Liver (tissue), 9 donors: Measurements from ENCODE around the gene TMEM214. TPM values are rescaled to one million over a fixed set of nuclear protein-coding genes. Genes with fewer than 3 reads are reported as not detected.

Experiments used
- DNase-seq: peaks from one replicate; pipeline ENCODE4 v3.0.0-alpha.2; 2017; ENCODE audit warnings: low spot score
- H3K27ac ChIP-seq, 2 donors: one replicate each; pipeline ENCODE4 v1.7.0; 2013; ENCODE audit warnings: inconsistent platforms in 2 of 2, low read length in 2 of 2, control low read depth in 1 of 2, low read depth in 1 of 2, mild to moderate bottlenecking in 1 of 2
- H3K27me3 ChIP-seq, 4 donors: one replicate each; pipeline versions ENCODE4 v1.6.1 to v1.7.0; 2013; ENCODE audit warnings: low read length in 3 of 4, inconsistent platforms in 1 of 4, mild to moderate bottlenecking in 1 of 4, moderate library complexity in 1 of 4; ENCODE audit not compliant: control insufficient read depth in 4 of 4, insufficient read depth in 4 of 4
- H3K36me3 ChIP-seq, 4 donors: one replicate each; pipeline versions ENCODE4 v1.6.1 to v1.7.0; 2013; ENCODE audit warnings: low read length in 3 of 4, mild to moderate bottlenecking in 3 of 4, low read depth in 1 of 4, moderate library complexity in 1 of 4; ENCODE audit not compliant: control insufficient read depth in 4 of 4, insufficient read depth in 3 of 4
- H3K4me1 ChIP-seq, 4 donors: one replicate each; pipeline versions ENCODE4 v1.6.1 to v1.7.0; 2013; ENCODE audit warnings: low read length in 3 of 4, mild to moderate bottlenecking in 3 of 4, moderate library complexity in 1 of 4; ENCODE audit not compliant: control insufficient read depth in 4 of 4, insufficient read depth in 4 of 4
- H3K4me3 ChIP-seq, 3 donors: one replicate each; pipeline versions ENCODE4 v1.6.1 to v1.7.0; 2013; ENCODE audit warnings: low read length in 3 of 3, control low read depth in 1 of 3, low read depth in 1 of 3, mild to moderate bottlenecking in 1 of 3
- H3K9ac ChIP-seq, 2 donors: one replicate each; pipeline ENCODE4 v1.7.0; 2013; ENCODE audit warnings: low read length in 2 of 2, mild to moderate bottlenecking in 2 of 2, moderate library complexity in 2 of 2, control low read depth in 1 of 2, low read depth in 1 of 2
- H3K9me3 ChIP-seq, 4 donors: one replicate each; pipeline versions ENCODE4 v1.6.1 to v1.7.0; 2013; ENCODE audit warnings: low read length in 3 of 4; ENCODE audit not compliant: control insufficient read depth in 4 of 4
- ATF3 ChIP-seq: IDR thresholded peaks from 2 replicates; pipeline ENCODE4 v1.6.1; 2016; ENCODE audit warnings: antibody characterized with exemption
- FOXA1 ChIP-seq: IDR thresholded peaks from 2 replicates; pipeline ENCODE4 v1.6.1; 2016; ENCODE audit warnings: antibody characterized with exemption
- FOXA2 ChIP-seq: IDR thresholded peaks from 2 replicates; pipeline ENCODE4 v1.6.1; 2016; ENCODE audit warnings: antibody characterized with exemption
- GABPA ChIP-seq, 2 donors: IDR thresholded peaks in 1 of 2; conservative IDR thresholded peaks in 1 of 2; 2 replicates each; pipeline ENCODE4 v1.6.1; 2016; ENCODE audit warnings: antibody characterized with exemption in 2 of 2, mild to moderate bottlenecking in 1 of 2, moderate library complexity in 1 of 2
- HNF4A ChIP-seq, 2 donors: conservative IDR thresholded peaks; 2 replicates each; pipeline ENCODE4 v1.6.1; 2016; ENCODE audit warnings: antibody characterized with exemption in 2 of 2, mild to moderate bottlenecking in 2 of 2
- HNF4G ChIP-seq: IDR thresholded peaks from 2 replicates; pipeline ENCODE4 v1.6.1; 2016; ENCODE audit warnings: antibody characterized with exemption
- JUND ChIP-seq, 2 donors: IDR thresholded peaks; 2 replicates each; pipeline ENCODE4 v1.6.1; 2016; ENCODE audit warnings: antibody characterized with exemption in 2 of 2
- NR2F2 ChIP-seq: IDR thresholded peaks from 2 replicates; pipeline ENCODE4 v1.6.1; 2016; ENCODE audit warnings: antibody characterized with exemption
- RAD21 ChIP-seq, 2 donors: IDR thresholded peaks; 2 replicates each; pipeline ENCODE4 v1.6.1; 2016; ENCODE audit warnings: antibody characterized with exemption in 2 of 2, mild to moderate bottlenecking in 2 of 2
- RXRA ChIP-seq, 2 donors: IDR thresholded peaks; 2 replicates each; pipeline ENCODE4 v1.6.1; 2017 to 2018; ENCODE audit warnings: antibody characterized with exemption in 2 of 2, mild to moderate bottlenecking in 1 of 2
- SP1 ChIP-seq: IDR thresholded peaks from 2 replicates; pipeline ENCODE4 v1.6.1; 2018; ENCODE audit warnings: antibody characterized with exemption, mild to moderate bottlenecking
- TAF1 ChIP-seq: conservative IDR thresholded peaks from 2 replicates; pipeline ENCODE4 v1.6.1; 2016; ENCODE audit warnings: antibody characterized with exemption, mild to moderate bottlenecking
- YY1 ChIP-seq: IDR thresholded peaks from 2 replicates; pipeline ENCODE4 v1.6.1; 2016; ENCODE audit warnings: antibody characterized with exemption, mild to moderate bottlenecking
- ZBTB33 ChIP-seq: IDR thresholded peaks from 2 replicates; pipeline ENCODE4 v1.6.1; 2016; ENCODE audit warnings: antibody characterized with exemption
- WGBS: extraction: QIAGEN DNeasy Blood & Tissue Kit; methylation state at CpG from one replicate; pipeline ENCODE4 v1.1.7; 2013; 5-methylcytosine and 5-hydroxymethylcytosine counted together
- polyA plus RNA-seq, 2 donors: library from polyadenylated mRNA; stranded (reverse) in 1 of 2; unstranded in 1 of 2; fragments of 200-250 nt in 1 of 2; fragments of >200 nt in 1 of 2; fragmentation: Nextera tagmentation in 1 of 2; extraction: Ambion mirVana in 1 of 2; gene quantifications; one replicate each; pipeline versions ENCODE4 v1.2.1 to v1.2.3, GENCODE V29; 2013 to 2015
- total RNA-seq, 2 donors: library from RNA; depleted of rRNA; stranded (reverse); fragments of >200 nt; gene quantifications; one replicate each; pipeline ENCODE4 v1.2.3, GENCODE V29; 2014
- TF ChIP-seq, protein P1 (sequence below): IDR thresholded peaks from 2 replicates; pipeline ENCODE4 v1.6.1; 2016; ENCODE audit warnings: antibody characterized with exemption, mild to moderate bottlenecking
- donor health status: healthy.
- donor health status: healthy.
- donor health status: healthy.
- donor health status: healthy.
- donor health status: healthy.

Gene TMEM214
- total and polyA plus RNA-seq, 4 donors: 17.1 to 53.4 (median 38.4) TPM

DNA sequence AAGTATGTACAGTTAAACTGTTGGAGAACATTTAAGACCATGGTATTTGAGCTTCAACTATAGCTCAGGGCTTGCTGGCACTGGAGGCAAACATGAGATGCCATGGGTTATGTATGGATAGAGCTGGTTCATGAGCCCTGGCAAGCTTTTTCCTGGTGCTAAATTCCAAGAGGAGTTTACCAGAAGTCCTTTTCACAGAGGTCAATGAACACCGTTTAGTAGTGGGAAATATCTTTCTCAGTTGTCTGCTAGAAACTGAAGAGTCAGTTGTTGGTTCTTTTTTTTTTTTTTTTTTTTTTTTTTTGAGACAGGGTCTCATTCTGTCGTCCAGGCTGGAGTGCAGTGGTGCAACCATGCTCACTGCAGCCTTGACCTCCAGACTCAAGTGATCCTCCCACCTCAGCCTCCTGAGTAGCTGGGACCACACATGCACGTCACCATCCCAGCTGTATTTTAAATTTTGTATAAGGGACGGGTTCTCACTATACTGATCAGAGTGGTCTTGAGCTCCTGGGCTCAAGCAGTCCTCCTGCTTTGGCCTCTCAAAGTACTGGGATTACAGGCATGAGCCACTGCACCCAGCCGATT is 55.2 kb downstream of the TMEM214 start:
- Histone ChIP-seq H3K9me3 (no peaks in the 10 kb centered on the region), H3K27me3 (no peaks in the 10 kb centered on the region), H3K27ac (peak overlapping the region; percentile 60 to 76), H3K36me3 (peaks cover 0 to 1% (median 0%) of the 10 kb centered on the region in 4 donors), H3K9ac (peak overlapping the region; percentile 40 to 65), H3K4me1 (peaks cover 9 to 65% (median 41%) of the 10 kb centered on the region in 4 donors), H3K4me3 (peak overlapping the region; percentile 63 to 84 (median 70))
- TF ChIP-seq FOXA2 (no peak), RXRA (IDR thresholded peaks at IDR 0.05) (peak; percentile 52 to 65), HNF4A (conservative IDR thresholded peaks at IDR 0.05) (peak; percentile 56 to 63), GABPA (IDR thresholded peaks at IDR 0.05 in 1 of 2, conservative IDR thresholded peaks at IDR 0.05 in 1 of 2) (no peak), HNF4G (peak; percentile 12), YY1 (peak; percentile 20), TAF1 (no peak), RAD21 (IDR thresholded peaks at IDR 0.05) (peak in 1 of 2 donors; percentile 8), ATF3 (no peak)
- DNase-seq: no peak
- WGBS: 42% methylated on average over 5 of the region's 5 CpGs

GRCh38 chr2:27088634-27089033 is 55.9 kb downstream of the TMEM214 start:
- Histone ChIP-seq H3K27ac (peak overlapping the region; percentile 56 to 60), H3K36me3 (peaks cover 0 to 1% (median 0%) of the 10 kb centered on the region in 4 donors), H3K4me1 (peaks cover 11 to 66% (median 47%) of the 10 kb centered on the region in 4 donors), H3K9me3 (no peaks in the 10 kb centered on the region), H3K27me3 (no peaks in the 10 kb centered on the region), H3K9ac (peak overlapping the region; percentile 22 to 52), H3K4me3 (peak overlapping the region; percentile 63 to 84 (median 70))
- WGBS: 33% methylated on average over 6 of the region's 6 CpGs
- no peak for TF ChIP-seq TAF1
- TF ChIP-seq HNF4A (conservative IDR thresholded peaks at IDR 0.05): no peak
- TF ChIP-seq JUND (IDR thresholded peaks at IDR 0.05): no peak
- TF ChIP-seq ATF3: no peak
- no peak for TF ChIP-seq ZBTB33
- TF ChIP-seq, protein P1, sequence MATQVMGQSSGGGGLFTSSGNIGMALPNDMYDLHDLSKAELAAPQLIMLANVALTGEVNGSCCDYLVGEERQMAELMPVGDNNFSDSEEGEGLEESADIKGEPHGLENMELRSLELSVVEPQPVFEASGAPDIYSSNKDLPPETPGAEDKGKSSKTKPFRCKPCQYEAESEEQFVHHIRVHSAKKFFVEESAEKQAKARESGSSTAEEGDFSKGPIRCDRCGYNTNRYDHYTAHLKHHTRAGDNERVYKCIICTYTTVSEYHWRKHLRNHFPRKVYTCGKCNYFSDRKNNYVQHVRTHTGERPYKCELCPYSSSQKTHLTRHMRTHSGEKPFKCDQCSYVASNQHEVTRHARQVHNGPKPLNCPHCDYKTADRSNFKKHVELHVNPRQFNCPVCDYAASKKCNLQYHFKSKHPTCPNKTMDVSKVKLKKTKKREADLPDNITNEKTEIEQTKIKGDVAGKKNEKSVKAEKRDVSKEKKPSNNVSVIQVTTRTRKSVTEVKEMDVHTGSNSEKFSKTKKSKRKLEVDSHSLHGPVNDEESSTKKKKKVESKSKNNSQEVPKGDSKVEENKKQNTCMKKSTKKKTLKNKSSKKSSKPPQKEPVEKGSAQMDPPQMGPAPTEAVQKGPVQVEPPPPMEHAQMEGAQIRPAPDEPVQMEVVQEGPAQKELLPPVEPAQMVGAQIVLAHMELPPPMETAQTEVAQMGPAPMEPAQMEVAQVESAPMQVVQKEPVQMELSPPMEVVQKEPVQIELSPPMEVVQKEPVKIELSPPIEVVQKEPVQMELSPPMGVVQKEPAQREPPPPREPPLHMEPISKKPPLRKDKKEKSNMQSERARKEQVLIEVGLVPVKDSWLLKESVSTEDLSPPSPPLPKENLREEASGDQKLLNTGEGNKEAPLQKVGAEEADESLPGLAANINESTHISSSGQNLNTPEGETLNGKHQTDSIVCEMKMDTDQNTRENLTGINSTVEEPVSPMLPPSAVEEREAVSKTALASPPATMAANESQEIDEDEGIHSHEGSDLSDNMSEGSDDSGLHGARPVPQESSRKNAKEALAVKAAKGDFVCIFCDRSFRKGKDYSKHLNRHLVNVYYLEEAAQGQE: no peak
- TF ChIP-seq NR2F2: no peak
- TF ChIP-seq FOXA1: no peak
- TF ChIP-seq SP1: no peak
- no peak for DNase-seq
